Naive B cell (primary cell): ENCODE measurements around the gene MRPL14. TPM values are rescaled to one million over a fixed set of nuclear protein-coding genes. Genes with fewer than 3 reads are reported as not detected.

Experiments used
- ATAC-seq, 2 donors: fragments of 150-1000 bp; cut with Tn5 transposase; 2 replicates each; pipeline ENCODE4 v1.10.0; 2021; ENCODE audit warnings: low read depth in 2 of 2, mild to moderate bottlenecking in 2 of 2, moderate library complexity in 2 of 2
- DNase-seq: peaks from one replicate; pipeline ENCODE4 v3.0.0; 2022
- H3K27ac Mint-ChIP-seq, 6 donors: one replicate each; pipeline ENCODE4 v1.8.0; 2020 to 2022; ENCODE audit warnings: mild to moderate bottlenecking in 6 of 6, mixed read lengths in 6 of 6, moderate library complexity in 5 of 6, inconsistent platforms in 2 of 6
- H3K27me3 Mint-ChIP-seq, 3 donors: one replicate each; pipeline ENCODE4 v1.8.0; 2021 to 2022; ENCODE audit warnings: mixed read lengths in 3 of 3, mild to moderate bottlenecking in 1 of 3
- H3K36me3 Mint-ChIP-seq, 2 donors: one replicate each; pipeline ENCODE4 v1.8.0; 2020 to 2022; ENCODE audit warnings: mixed read lengths in 2 of 2, inconsistent platforms in 1 of 2, mild to moderate bottlenecking in 1 of 2
- H3K4me1 Mint-ChIP-seq, 3 donors: one replicate each; pipeline ENCODE4 v1.8.0; 2020 to 2022; ENCODE audit warnings: mixed read lengths in 3 of 3, inconsistent platforms in 1 of 3, mild to moderate bottlenecking in 1 of 3, moderate library complexity in 1 of 3
- H3K4me3 Mint-ChIP-seq, 8 donors: one replicate each; pipeline ENCODE4 v1.8.0; 2020 to 2022; ENCODE audit warnings: mild to moderate bottlenecking in 8 of 8, mixed read lengths in 8 of 8, moderate library complexity in 8 of 8, inconsistent platforms in 2 of 8
- H3K9me3 Mint-ChIP-seq, 7 donors: one replicate each; pipeline ENCODE4 v1.8.0; 2020 to 2022; ENCODE audit warnings: mixed read lengths in 7 of 7, mild to moderate bottlenecking in 5 of 7, inconsistent platforms in 2 of 7, moderate library complexity in 1 of 7
- polyA plus RNA-seq, 6 donors: library from polyadenylated mRNA; unstranded; fragments of 300-500 nt; fragmentation: Illumina TruSeq; gene quantifications; one replicate each; pipeline ENCODE4 v1.2.3, GENCODE V29; 2021; ENCODE audit warnings: low read depth in 6 of 6

Gene MRPL14
- polyA plus RNA-seq, 6 donors from 2014 or later: 68.2 to 99.9 (median 85.0) TPM

- DNase-seq (no peak), ATAC-seq (no peak)
- Mint-ChIP-seq H3K4me1 (peaks cover 15 to 20% (median 17%) of the 10 kb centered on the region in 3 donors), H3K4me3 (no peak overlapping the region), H3K27ac (peak overlapping the region in 4 of 6 donors; percentile 14 to 64 (median 56)), H3K27me3 (no peaks in the 10 kb centered on the region), H3K9me3 (no peaks in the 10 kb centered on the region), H3K36me3 (peaks cover 6 to 20% of the 10 kb centered on the region in 2 donors)
These were observed 15.5 kb downstream of the MRPL14 start for GRCh38 chr6:44111434-44112417.

GRCh38 chr6:44110966-44111365 is 16.3 kb downstream of the MRPL14 start:
- peak overlapping the region in 3 of 6 donors; percentile 14 to 64 (median 43) for H3K27ac Mint-ChIP-seq
- peaks cover 8 to 20% of the 10 kb centered on the region in 2 donors for H3K36me3 Mint-ChIP-seq
- peaks cover 12 to 20% (median 17%) of the 10 kb centered on the region in 3 donors for H3K4me1 Mint-ChIP-seq
- DNase-seq: no peak
- H3K9me3 Mint-ChIP-seq: no peaks in the 10 kb centered on the region
- no peaks in the 10 kb centered on the region for H3K27me3 Mint-ChIP-seq
- H3K4me3 Mint-ChIP-seq: no peak overlapping the region
- no peak for ATAC-seq

DNA sequence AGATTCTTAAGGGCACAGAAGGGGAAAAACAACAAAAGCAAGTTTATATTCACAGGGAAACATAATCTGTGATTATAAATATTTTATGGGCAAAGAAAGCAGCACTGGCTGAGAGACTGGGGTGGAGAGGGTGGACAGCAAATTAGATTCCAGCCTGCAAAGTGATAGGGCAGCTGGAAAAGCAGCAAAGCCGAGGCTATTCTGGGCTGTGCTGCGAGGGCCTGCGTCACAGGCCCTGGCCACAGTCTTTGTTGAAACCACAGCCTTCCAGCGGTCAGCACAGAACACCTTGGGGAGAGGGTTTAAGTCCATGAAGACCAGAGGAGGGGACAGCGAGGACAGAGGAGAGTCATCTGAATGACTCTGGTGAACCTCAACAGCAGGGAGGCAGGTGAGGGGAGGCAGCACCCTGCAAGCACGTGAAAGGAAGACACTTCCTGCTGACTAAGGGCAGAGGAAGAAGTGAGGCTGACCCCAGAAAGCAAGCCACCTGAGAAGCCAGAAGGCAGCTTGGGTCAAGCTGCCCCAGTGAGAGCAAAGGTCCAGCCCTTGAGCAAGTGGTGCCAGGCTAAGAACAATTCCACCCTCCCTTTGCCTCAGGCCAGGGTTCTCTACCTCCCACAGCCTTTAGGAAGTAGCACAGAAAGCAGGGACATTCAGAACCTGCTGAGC is 17.1 kb downstream of the MRPL14 start:
- no peak overlapping the region for H3K4me3 Mint-ChIP-seq
- no peaks in the 10 kb centered on the region for H3K9me3 Mint-ChIP-seq
- DNase-seq (no peak), ATAC-seq (no peak)
- peaks cover 12 to 14% of the 10 kb centered on the region in 2 donors for H3K36me3 Mint-ChIP-seq
- H3K27me3 Mint-ChIP-seq: no peaks in the 10 kb centered on the region
- H3K4me1 Mint-ChIP-seq: peaks cover 7 to 15% (median 11%) of the 10 kb centered on the region in 3 donors
- peak overlapping the region in 4 of 6 donors; percentile 60 to 76 (median 62) for H3K27ac Mint-ChIP-seq

GRCh38 chr6:44109212-44109611 is 18.0 kb downstream of the MRPL14 start:
- Mint-ChIP-seq H3K27ac (peak overlapping the region in 1 of 6 donors; percentile 49), H3K27me3 (no peaks in the 10 kb centered on the region), H3K4me1 (peaks cover 7 to 13% (median 10%) of the 10 kb centered on the region in 3 donors), H3K9me3 (no peaks in the 10 kb centered on the region), H3K36me3 (peaks cover 12% of the 10 kb centered on the region in 2 donors), H3K4me3 (no peak overlapping the region)
- no peak for DNase-seq
- ATAC-seq: no peak

DNA sequence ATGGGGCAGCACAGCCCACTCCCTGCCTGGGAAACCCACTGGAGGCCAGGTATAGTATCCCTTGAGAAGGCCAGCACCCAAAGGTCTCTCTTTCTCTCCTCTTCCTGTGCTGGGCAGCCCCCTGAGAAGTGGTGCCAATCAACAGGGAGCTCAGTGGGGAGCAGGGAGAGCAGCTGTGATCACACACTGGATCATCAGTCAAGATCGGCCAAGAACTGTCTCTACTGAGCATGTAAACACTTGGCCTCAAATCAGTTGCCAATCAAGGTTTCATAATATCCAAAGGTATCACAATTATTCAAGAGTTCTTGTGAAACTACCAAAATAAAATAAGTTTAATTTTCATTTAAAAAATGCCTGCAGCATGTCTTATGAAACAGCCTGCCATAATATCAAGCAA is 18.8 kb downstream of the MRPL14 start:
- peaks cover 12% of the 10 kb centered on the region in 2 donors for H3K36me3 Mint-ChIP-seq
- H3K4me1 Mint-ChIP-seq: peaks cover 7 to 16% (median 10%) of the 10 kb centered on the region in 3 donors
- no peaks in the 10 kb centered on the region for H3K9me3 Mint-ChIP-seq
- H3K27me3 Mint-ChIP-seq: no peaks in the 10 kb centered on the region
- no peak for ATAC-seq
- H3K27ac Mint-ChIP-seq: peak overlapping the region in 2 of 6 donors; percentile 11 to 16
- no peak for DNase-seq
- H3K4me3 Mint-ChIP-seq: no peak overlapping the region

- Mint-ChIP-seq H3K27ac (peak overlapping the region in 1 of 6 donors; percentile 24), H3K4me1 (peaks cover 6 to 26% (median 20%) of the 10 kb centered on the region in 3 donors), H3K36me3 (peaks cover 12% of the 10 kb centered on the region in 2 donors), H3K4me3 (peak overlapping the region in 1 of 8 donors; percentile 15), H3K27me3 (no peaks in the 10 kb centered on the region), H3K9me3 (no peaks in the 10 kb centered on the region)
- DNase-seq: no peak
- no peak for ATAC-seq
These were observed 20.2 kb downstream of the MRPL14 start for GRCh38 chr6:44107017-44107416.

DNA sequence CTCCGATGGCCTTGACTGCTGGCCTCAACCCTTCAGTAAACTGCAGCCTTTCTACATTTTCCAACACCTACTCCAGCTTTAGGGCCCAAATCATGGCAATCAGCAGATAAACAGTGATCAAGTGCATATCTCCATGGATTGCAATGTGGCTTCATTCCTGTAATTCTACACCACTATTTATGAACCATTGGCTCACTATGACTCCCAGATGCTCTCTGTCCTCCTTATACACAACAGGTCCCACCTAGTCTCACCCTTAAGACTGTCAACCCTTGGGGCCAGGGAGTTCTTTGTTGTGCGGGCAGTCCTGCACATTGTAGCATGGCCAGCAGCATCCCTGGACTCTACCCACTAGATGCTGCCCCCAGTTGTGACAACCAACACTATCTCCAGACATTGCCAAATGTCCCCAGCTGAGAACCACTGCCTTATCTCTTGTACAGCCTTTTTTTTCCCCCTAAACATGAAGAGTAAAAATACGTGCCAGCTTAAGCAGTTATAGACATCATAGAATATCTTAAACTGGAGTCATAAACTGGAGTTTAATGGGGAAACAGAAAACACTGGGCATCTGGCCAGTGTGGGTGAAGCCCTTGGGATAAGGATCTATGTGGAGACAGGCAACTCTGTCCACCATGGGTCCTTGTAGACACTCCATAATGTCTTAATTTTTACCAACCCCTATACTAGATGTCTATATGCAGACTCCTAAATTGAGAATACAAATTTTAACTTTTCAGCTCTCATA is 21.1 kb downstream of the MRPL14 start:
- H3K4me3 Mint-ChIP-seq: no peak overlapping the region

GRCh38 chr6:44105146-44105545 is 22.1 kb downstream of the MRPL14 start:
- H3K4me1 Mint-ChIP-seq: peaks cover 6 to 18% (median 11%) of the 10 kb centered on the region in 3 donors
- no peaks in the 10 kb centered on the region for H3K27me3 Mint-ChIP-seq
- no peak for DNase-seq
- H3K9me3 Mint-ChIP-seq: no peaks in the 10 kb centered on the region
- peaks cover 0 to 5% of the 10 kb centered on the region in 2 donors for H3K36me3 Mint-ChIP-seq
- no peak for ATAC-seq
- peak overlapping the region in 1 of 6 donors; percentile 39 for H3K27ac Mint-ChIP-seq
- no peak overlapping the region for H3K4me3 Mint-ChIP-seq

More for the DNA sequence above, 21.1 kb downstream of the MRPL14 start:
- Mint-ChIP-seq H3K27me3 (no peaks in the 10 kb centered on the region), H3K9me3 (no peaks in the 10 kb centered on the region), H3K27ac (peak overlapping the region in 1 of 6 donors; percentile 49), H3K4me1 (peaks cover 7 to 19% (median 12%) of the 10 kb centered on the region in 3 donors), H3K36me3 (peaks cover 3 to 5% of the 10 kb centered on the region in 2 donors)
- ATAC-seq (no peak), DNase-seq (no peak)

GRCh38 chr6:44104481-44105021 is 22.7 kb downstream of the MRPL14 start:
- Mint-ChIP-seq H3K36me3 (peaks cover 0 to 5% of the 10 kb centered on the region in 2 donors), H3K4me3 (no peak overlapping the region), H3K4me1 (peaks cover 6 to 18% (median 11%) of the 10 kb centered on the region in 3 donors), H3K9me3 (no peaks in the 10 kb centered on the region), H3K27ac (no peak overlapping the region), H3K27me3 (no peaks in the 10 kb centered on the region)
- DNase-seq (no peak), ATAC-seq (no peak)

DNA sequence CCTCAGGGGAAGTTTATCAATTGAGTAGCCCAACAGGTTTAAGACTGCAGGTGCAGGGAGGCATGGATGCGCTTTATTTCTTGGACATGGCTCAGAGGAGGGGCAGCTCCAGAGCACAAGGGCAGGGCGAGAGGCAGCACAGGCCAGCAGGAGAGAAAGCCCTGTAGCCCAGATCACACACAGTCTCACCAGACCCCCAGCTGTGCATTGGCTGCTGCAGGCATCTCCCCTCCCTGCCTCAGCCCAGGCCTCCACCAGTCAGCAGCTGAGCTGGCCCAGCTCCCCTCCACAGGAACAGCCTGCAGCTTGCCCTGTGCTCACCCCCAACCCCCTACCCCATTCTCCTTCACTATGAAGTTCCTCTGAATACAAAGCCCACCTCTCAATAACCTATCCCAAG is 24.7 kb downstream of the MRPL14 start:
- ATAC-seq (no peak), DNase-seq (no peak)
- H3K36me3 Mint-ChIP-seq: peaks cover 0 to 5% of the 10 kb centered on the region in 2 donors
- peaks cover 6 to 21% (median 14%) of the 10 kb centered on the region in 3 donors for H3K4me1 Mint-ChIP-seq
- H3K27me3 Mint-ChIP-seq: no peaks in the 10 kb centered on the region
- H3K27ac Mint-ChIP-seq: no peak overlapping the region
- H3K9me3 Mint-ChIP-seq: no peaks in the 10 kb centered on the region
- no peak overlapping the region for H3K4me3 Mint-ChIP-seq

GRCh38 chr6:44101832-44102231 is 25.4 kb downstream of the MRPL14 start:
- Mint-ChIP-seq H3K27ac (peak overlapping the region in 3 of 6 donors; percentile 8 to 76 (median 9)), H3K27me3 (no peaks in the 10 kb centered on the region), H3K4me3 (no peak overlapping the region), H3K4me1 (peaks cover 6 to 24% (median 16%) of the 10 kb centered on the region in 3 donors), H3K36me3 (peaks cover 0 to 5% of the 10 kb centered on the region in 2 donors), H3K9me3 (no peaks in the 10 kb centered on the region)
- no peak for DNase-seq
- ATAC-seq: no peak

GRCh38 chr6:44100088-44100550 is 27.1 kb downstream of the MRPL14 start:
- H3K4me1 Mint-ChIP-seq: peaks cover 9 to 24% (median 20%) of the 10 kb centered on the region in 3 donors
- no peak overlapping the region for H3K4me3 Mint-ChIP-seq
- no peaks in the 10 kb centered on the region for H3K9me3 Mint-ChIP-seq
- no peak for DNase-seq
- ATAC-seq: no peak
- H3K36me3 Mint-ChIP-seq: no peaks in the 10 kb centered on the region
- no peak overlapping the region for H3K27ac Mint-ChIP-seq
- no peaks in the 10 kb centered on the region for H3K27me3 Mint-ChIP-seq
